HepG2 (cell line): Measurements from ENCODE around the gene NEURL2. TPM values are rescaled to one million over a fixed set of nuclear protein-coding genes. Genes with fewer than 3 reads are reported as not detected.

Experiments
- ATF7 ChIP-seq, 2 experiments: fragments of 450-650 bp in 1 of 2; sonication (generic) in 1 of 2; formaldehyde crosslinking in 1 of 2; IDR thresholded peaks; 2 replicates each; pipeline versions ENCODE4 v1.4.0 to v1.6.1; 2016 to 2020; ENCODE audit warnings: antibody characterized with exemption in 1 of 2, mild to moderate bottlenecking in 1 of 2, missing genetic modification reagents in 1 of 2
- ATF7-NPFF ChIP-seq: sonication (generic); formaldehyde crosslinking; IDR thresholded peaks from 2 replicates; pipeline ENCODE4 v1.8.1; 2023; ENCODE audit warnings: mild to moderate bottlenecking, low read depth, missing genetic modification reagents, moderate library complexity
- BHLHE40 ChIP-seq: IDR thresholded peaks from 2 replicates; pipeline ENCODE4 v1.6.1; 2011; ENCODE audit warnings: low read length, improper control_type of control experiment
- FOXK2 ChIP-seq: fragments of 450-650 bp; IDR thresholded peaks from 2 replicates; pipeline ENCODE4 v1.6.1; 2016
- GABPB1 ChIP-seq: IDR thresholded peaks from 2 replicates; pipeline ENCODE4 v1.6.1; 2016; ENCODE audit warnings: mild to moderate bottlenecking, missing genetic modification reagents, moderate library complexity, missing compliant biosample characterization
- GATAD2A ChIP-seq: IDR thresholded peaks from 2 replicates; pipeline ENCODE4 v1.6.1; 2016
- NCOA2 ChIP-seq: sonication (generic); formaldehyde crosslinking; IDR thresholded peaks from 2 replicates; pipeline ENCODE4 v1.8.0; 2022; ENCODE audit warnings: inconsistent platforms
- RFX1 ChIP-seq: fragments of 450-650 bp; IDR thresholded peaks from 2 replicates; pipeline ENCODE4 v1.6.1; 2017
- SOX6 ChIP-seq, 2 experiments: fragments of 450-650 bp in 1 of 2; sonication (generic) in 1 of 2; formaldehyde crosslinking in 1 of 2; IDR thresholded peaks; 2 replicates each; pipeline versions ENCODE4 v1.4.0 to v1.6.1; 2017 to 2020; ENCODE audit warnings: antibody characterized with exemption in 1 of 2, mild to moderate bottlenecking in 1 of 2, missing genetic modification reagents in 1 of 2
- SPEN ChIP-seq: sonication (generic); formaldehyde crosslinking; IDR thresholded peaks from 2 replicates; pipeline ENCODE4 v1.5.1; 2020; ENCODE audit warnings: low read depth, mild to moderate bottlenecking, missing genetic modification reagents
- TAF1 ChIP-seq: sonication (generic); formaldehyde crosslinking; IDR thresholded peaks from 2 replicates; pipeline ENCODE4 v1.4.0; 2020; ENCODE audit warnings: missing genetic modification reagents
- TBX3 ChIP-seq: fragments of 450-650 bp; IDR thresholded peaks from 2 replicates; pipeline ENCODE4 v1.6.1; 2017; ENCODE audit warnings: antibody characterized with exemption, mild to moderate bottlenecking, inconsistent platforms, borderline replicate concordance
- TP53 ChIP-seq: sonication (generic); formaldehyde crosslinking; conservative IDR thresholded peaks from 2 replicates; pipeline ENCODE4 v1.4.0; 2020; ENCODE audit warnings: missing genetic modification reagents
- WIZ ChIP-seq: sonication (generic); formaldehyde crosslinking; IDR thresholded peaks from 2 replicates; pipeline ENCODE4 v1.5.1; 2020; ENCODE audit warnings: mild to moderate bottlenecking, missing genetic modification reagents
- ZBTB38 ChIP-seq: sonication (generic); formaldehyde crosslinking; IDR thresholded peaks from 2 replicates; pipeline ENCODE4 v1.5.1; 2020; ENCODE audit warnings: mild to moderate bottlenecking, missing genetic modification reagents
- ZIK1 ChIP-seq: sonication (generic); formaldehyde crosslinking; IDR thresholded peaks from 2 replicates; pipeline ENCODE4 v1.5.0; 2020; ENCODE audit warnings: mild to moderate bottlenecking, low read depth, missing genetic modification reagents, borderline replicate concordance
- ZMAT5 ChIP-seq: sonication (generic); formaldehyde crosslinking; IDR thresholded peaks from 2 replicates; pipeline ENCODE4 v1.5.0; 2020; ENCODE audit warnings: mild to moderate bottlenecking, low read depth, missing genetic modification reagents, borderline replicate concordance
- ZNF101 ChIP-seq: sonication (generic); formaldehyde crosslinking; IDR thresholded peaks from 2 replicates; pipeline ENCODE4 v1.4.0; 2020; ENCODE audit warnings: mild to moderate bottlenecking, low read depth, missing genetic modification reagents, borderline replicate concordance
- ZNF326 ChIP-seq: sonication (generic); formaldehyde crosslinking; IDR thresholded peaks from 2 replicates; pipeline ENCODE4 v1.4.0; 2020; ENCODE audit warnings: missing genetic modification reagents, borderline replicate concordance
- ZNF34 ChIP-seq: sonication (generic); formaldehyde crosslinking; IDR thresholded peaks from 2 replicates; pipeline ENCODE4 v1.4.0; 2020; ENCODE audit warnings: mild to moderate bottlenecking, missing genetic modification reagents, borderline replicate concordance
- ZNF563 ChIP-seq: sonication (generic); formaldehyde crosslinking; IDR thresholded peaks from 2 replicates; pipeline ENCODE4 v1.8.0; 2022; ENCODE audit warnings: mild to moderate bottlenecking, moderate library complexity, missing genetic modification reagents
- ZNF674 ChIP-seq: sonication (generic); formaldehyde crosslinking; IDR thresholded peaks from 2 replicates; pipeline ENCODE4 v1.5.0; 2020; ENCODE audit warnings: low read depth, mild to moderate bottlenecking, missing genetic modification reagents
- ZNF883 ChIP-seq: sonication (generic); formaldehyde crosslinking; IDR thresholded peaks from 2 replicates; pipeline ENCODE4 v1.5.1; 2020; ENCODE audit warnings: mild to moderate bottlenecking, missing genetic modification reagents; ENCODE audit errors: not compliant biosample characterization
- polyA plus RNA-seq, 8 experiments: library from polyadenylated mRNA; depleted of rRNA in 3 of 8; stranded (reverse) in 7 of 8; unstranded in 1 of 8; fragments of >200 nt; fragmentation: Illumina TruSeq in 4 of 8; extraction: Trizol in 4 of 8; gene quantifications; 2 replicates each; pipeline versions ENCODE4 v1.2.1 to v1.2.3, GENCODE V29; 2011 to 2016; ENCODE audit warnings: low read depth in 4 of 8, missing spikeins in 1 of 8, mixed read lengths in 1 of 8; ENCODE audit not compliant: insufficient read depth in 1 of 8
- total RNA-seq, 5 experiments: library from RNA; depleted of rRNA; stranded (reverse); fragments of >200 nt; fragmentation: Illumina TruSeq; extraction: Trizol; gene quantifications; 2 replicates each; pipeline ENCODE4 v1.2.3, GENCODE V29; 2016; ENCODE audit warnings: low read depth in 1 of 5
- TF ChIP-seq, protein P1 (sequence below): sonication (generic); formaldehyde crosslinking; IDR thresholded peaks from 2 replicates; pipeline ENCODE4 v1.5.1; 2020; ENCODE audit warnings: mild to moderate bottlenecking, missing genetic modification reagents, moderate library complexity
- TF ChIP-seq, protein P2 (sequence below): sonication (generic); formaldehyde crosslinking; IDR thresholded peaks from 2 replicates; pipeline ENCODE4 v1.5.1; 2020; ENCODE audit warnings: missing genetic modification reagents, mild to moderate bottlenecking, borderline replicate concordance

The NEURL2 gene
- total and polyA plus RNA-seq, 2 of the 13 experiments (the other 11 are each of a cell fraction or from before 2014, with no cell fraction given), result 7.2 to 9.7 TPM

- TF ChIP-seq TBX3 (peak; percentile 57; the same call in 1 of the 2 replicates), ATF7 (IDR thresholded peaks at IDR 0.05) (no peak), ATF7 (CRISPR knock-in tag; IDR thresholded peaks at IDR 0.05) (peak; percentile 49; the same call in 1 of the 2 replicates), ZBTB38 (CRISPR knock-in tag) (peak; percentile 66), ZNF563 (CRISPR knock-in tag) (peak; percentile 84; the same call in 1 of the 2 replicates), ATF7-NPFF (CRISPR knock-in tag) (0 out of 2 replicates have a peak, but pooled peaks have one; percentile 8), SPEN (CRISPR knock-in tag) (peak; percentile 87; the same call in 1 of the 2 replicates), ZNF883 (CRISPR knock-in tag) (peak; percentile 68), SOX6 (IDR thresholded peaks at IDR 0.05) (no peak), SOX6 (CRISPR knock-in tag; IDR thresholded peaks at IDR 0.05) (peak; percentile 96), GATAD2A (peak; percentile 97), ZMAT5 (CRISPR knock-in tag) (no peak), ZIK1 (CRISPR knock-in tag) (no peak), WIZ (0 out of 2 replicates have a peak, but pooled peaks have one; percentile 36), RFX1 (no peak), FOXK2 (peak; percentile 26; the same call in 1 of the 2 replicates), ZNF34 (CRISPR knock-in tag) (no peak; the same call in 1 of the 2 replicates), GABPB1 (peak; percentile 31), ZNF326 (no peak), TP53 (CRISPR knock-in tag) (no peak), NCOA2 (CRISPR knock-in tag) (peak; percentile 92), ZNF101 (CRISPR knock-in tag) (no peak), BHLHE40 (peak; percentile 32; the same call in 1 of the 2 replicates), TAF1 (CRISPR knock-in tag) (peak; percentile 38; the same call in 1 of the 2 replicates), ZNF674 (CRISPR knock-in tag) (no peak)
- TF ChIP-seq, protein P1, sequence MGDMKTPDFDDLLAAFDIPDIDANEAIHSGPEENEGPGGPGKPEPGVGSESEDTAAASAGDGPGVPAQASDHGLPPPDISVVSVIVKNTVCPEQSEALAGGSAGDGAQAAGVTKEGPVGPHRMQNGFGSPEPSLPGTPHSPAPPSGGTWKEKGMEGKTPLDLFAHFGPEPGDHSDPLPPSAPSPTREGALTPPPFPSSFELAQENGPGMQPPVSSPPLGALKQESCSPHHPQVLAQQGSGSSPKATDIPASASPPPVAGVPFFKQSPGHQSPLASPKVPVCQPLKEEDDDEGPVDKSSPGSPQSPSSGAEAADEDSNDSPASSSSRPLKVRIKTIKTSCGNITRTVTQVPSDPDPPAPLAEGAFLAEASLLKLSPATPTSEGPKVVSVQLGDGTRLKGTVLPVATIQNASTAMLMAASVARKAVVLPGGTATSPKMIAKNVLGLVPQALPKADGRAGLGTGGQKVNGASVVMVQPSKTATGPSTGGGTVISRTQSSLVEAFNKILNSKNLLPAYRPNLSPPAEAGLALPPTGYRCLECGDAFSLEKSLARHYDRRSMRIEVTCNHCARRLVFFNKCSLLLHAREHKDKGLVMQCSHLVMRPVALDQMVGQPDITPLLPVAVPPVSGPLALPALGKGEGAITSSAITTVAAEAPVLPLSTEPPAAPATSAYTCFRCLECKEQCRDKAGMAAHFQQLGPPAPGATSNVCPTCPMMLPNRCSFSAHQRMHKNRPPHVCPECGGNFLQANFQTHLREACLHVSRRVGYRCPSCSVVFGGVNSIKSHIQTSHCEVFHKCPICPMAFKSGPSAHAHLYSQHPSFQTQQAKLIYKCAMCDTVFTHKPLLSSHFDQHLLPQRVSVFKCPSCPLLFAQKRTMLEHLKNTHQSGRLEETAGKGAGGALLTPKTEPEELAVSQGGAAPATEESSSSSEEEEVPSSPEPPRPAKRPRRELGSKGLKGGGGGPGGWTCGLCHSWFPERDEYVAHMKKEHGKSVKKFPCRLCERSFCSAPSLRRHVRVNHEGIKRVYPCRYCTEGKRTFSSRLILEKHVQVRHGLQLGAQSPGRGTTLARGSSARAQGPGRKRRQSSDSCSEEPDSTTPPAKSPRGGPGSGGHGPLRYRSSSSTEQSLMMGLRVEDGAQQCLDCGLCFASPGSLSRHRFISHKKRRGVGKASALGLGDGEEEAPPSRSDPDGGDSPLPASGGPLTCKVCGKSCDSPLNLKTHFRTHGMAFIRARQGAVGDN (CRISPR knock-in tag), result peak; percentile 70
- TF ChIP-seq, protein P2, sequence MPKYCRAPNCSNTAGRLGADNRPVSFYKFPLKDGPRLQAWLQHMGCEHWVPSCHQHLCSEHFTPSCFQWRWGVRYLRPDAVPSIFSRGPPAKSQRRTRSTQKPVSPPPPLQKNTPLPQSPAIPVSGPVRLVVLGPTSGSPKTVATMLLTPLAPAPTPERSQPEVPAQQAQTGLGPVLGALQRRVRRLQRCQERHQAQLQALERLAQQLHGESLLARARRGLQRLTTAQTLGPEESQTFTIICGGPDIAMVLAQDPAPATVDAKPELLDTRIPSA, result no peak
Observed at GRCh38 chr20:45927071-45927878, 36.3 kb upstream of the NEURL2 start (continued).
